WTC11 (cell line): ENCODE data around the gene IKBIP. TPM values are rescaled to one million over a fixed set of nuclear protein-coding genes. Genes with fewer than 3 reads are reported as not detected.

Source experiments
- ATAC-seq: fragments of 200-7000 bp; cut with Tn5 transposase; 2 replicates; pipeline ENCODE4 v1.10.0; 2021; ENCODE audit warnings: mild to moderate bottlenecking, moderate library complexity
- CTCF ChIA-PET: fragments of 300-600 bp; sonication (Branson Sonifier 250); formaldehyde crosslinking; loops from one replicate; lab custom pipeline; 2021; ENCODE audit warnings: antibody characterized with exemption; lab: Charles Lee
- POLR2A ChIA-PET: fragments of 350-600 bp; sonication (Branson Sonifier 250); formaldehyde crosslinking; loops from one replicate; lab custom pipeline; 2021; ENCODE audit warnings: antibody characterized with exemption; lab: Charles Lee
- DNase-seq: peaks from one replicate; pipeline ENCODE4 v3.0.0; 2021; ENCODE audit warnings: low spot score
- H3K27ac Mint-ChIP-seq: 2 replicates; pipeline ENCODE4 v1.8.0; 2021; ENCODE audit warnings: mixed read lengths
- H3K27me3 Mint-ChIP-seq: 2 replicates; pipeline ENCODE4 v1.8.0; 2021; ENCODE audit warnings: low read depth, mild to moderate bottlenecking, moderate library complexity, mixed read lengths
- H3K36me3 Mint-ChIP-seq: 2 replicates; pipeline ENCODE4 v1.8.0; 2021; ENCODE audit warnings: mixed read lengths
- H3K4me1 Mint-ChIP-seq: 2 replicates; pipeline ENCODE4 v1.8.0; 2022; ENCODE audit warnings: mixed read lengths
- H3K4me3 Mint-ChIP-seq: 2 replicates; pipeline ENCODE4 v1.8.0; 2021; ENCODE audit warnings: mild to moderate bottlenecking, moderate library complexity, mixed read lengths
- H3K9me3 Mint-ChIP-seq: 2 replicates; pipeline ENCODE4 v1.8.0; 2021; ENCODE audit warnings: mixed read lengths
- ATF2 ChIP-seq: sonication (generic); formaldehyde crosslinking; IDR thresholded peaks from 2 replicates; pipeline ENCODE4 v1.8.1; 2022; ENCODE audit warnings: low read depth, missing genetic modification reagents, borderline replicate concordance
- ELF4 ChIP-seq: sonication (generic); formaldehyde crosslinking; IDR thresholded peaks from 2 replicates; pipeline ENCODE4 v1.8.1; 2022; ENCODE audit warnings: low read depth, mild to moderate bottlenecking, moderate library complexity, missing genetic modification reagents
- FOXJ3 ChIP-seq: sonication (generic); formaldehyde crosslinking; IDR thresholded peaks from 2 replicates; pipeline ENCODE4 v1.9.0; 2021; ENCODE audit warnings: missing genetic modification reagents, mild to moderate bottlenecking, borderline replicate concordance
- HMGXB4 ChIP-seq: sonication (generic); formaldehyde crosslinking; IDR thresholded peaks from 2 replicates; pipeline ENCODE4 v1.8.1; 2023; ENCODE audit warnings: mild to moderate bottlenecking, moderate library complexity, missing genetic modification reagents
- IRF1 ChIP-seq: sonication (generic); formaldehyde crosslinking; IDR thresholded peaks from 2 replicates; pipeline ENCODE4 v1.8.0; 2023; ENCODE audit warnings: missing genetic modification reagents
- JAZF1 ChIP-seq: fragments of 250-450 bp; sonication (Bioruptor Pico); IDR thresholded peaks from 2 replicates; pipeline ENCODE4 v1.9.0; 2021; ENCODE audit warnings: moderate library complexity, mild to moderate bottlenecking, inconsistent platforms
- NR2C2 ChIP-seq: sonication (generic); formaldehyde crosslinking; IDR thresholded peaks from 2 replicates; pipeline ENCODE4 v1.8.0; 2022; ENCODE audit warnings: mild to moderate bottlenecking, missing genetic modification reagents
- RELA ChIP-seq: sonication (generic); formaldehyde crosslinking; IDR thresholded peaks from 2 replicates; pipeline ENCODE4 v1.8.1; 2022; ENCODE audit warnings: missing genetic modification reagents, mild to moderate bottlenecking, borderline replicate concordance
- SMAD3 ChIP-seq: sonication (generic); formaldehyde crosslinking; IDR thresholded peaks from 2 replicates; pipeline ENCODE4 v1.8.0; 2022; ENCODE audit warnings: missing genetic modification reagents, mild to moderate bottlenecking, borderline replicate concordance
- SP1 ChIP-seq: sonication (generic); formaldehyde crosslinking; conservative IDR thresholded peaks from 2 replicates; pipeline ENCODE4 v1.8.1; 2022; ENCODE audit warnings: missing genetic modification reagents
- TEAD4 ChIP-seq: sonication (generic); formaldehyde crosslinking; IDR thresholded peaks from 2 replicates; pipeline ENCODE4 v1.8.0; 2022; ENCODE audit warnings: mild to moderate bottlenecking, missing genetic modification reagents
- ZBTB21 ChIP-seq: sonication (generic); formaldehyde crosslinking; IDR thresholded peaks from 2 replicates; pipeline ENCODE4 v1.8.1; 2023; ENCODE audit warnings: mild to moderate bottlenecking, missing genetic modification reagents, borderline replicate concordance
- ZNF263 ChIP-seq: sonication (generic); formaldehyde crosslinking; IDR thresholded peaks from 2 replicates; pipeline ENCODE4 v1.8.1; 2022; ENCODE audit warnings: low read depth, mild to moderate bottlenecking, moderate library complexity, missing genetic modification reagents
- total RNA-seq: library from RNA; stranded (reverse); gene quantifications from 3 replicates; pipeline ENCODE4 v1.2.3, GENCODE V29; 2021
- TF ChIP-seq, protein P1 (sequence below): sonication (generic); formaldehyde crosslinking; IDR thresholded peaks from 2 replicates; pipeline ENCODE4 v1.8.0; 2022; ENCODE audit warnings: mild to moderate bottlenecking, missing genetic modification reagents
- TF ChIP-seq, protein P2 (sequence below): fragments of 250-450 bp; sonication (Bioruptor Pico); IDR thresholded peaks from 2 replicates; pipeline ENCODE4 v2.1.2; 2022; ENCODE audit warnings: mild to moderate bottlenecking, moderate library complexity
- TF ChIP-seq, protein P3 (sequence below): sonication (generic); formaldehyde crosslinking; conservative IDR thresholded peaks from 2 replicates; pipeline ENCODE4 v1.8.1; 2022; ENCODE audit warnings: mild to moderate bottlenecking, missing genetic modification reagents
- TF ChIP-seq, protein P4 (sequence below): sonication (generic); formaldehyde crosslinking; IDR thresholded peaks from 2 replicates; pipeline ENCODE4 v1.8.1; 2023; ENCODE audit warnings: mild to moderate bottlenecking, missing genetic modification reagents

IKBIP gene
- total RNA-seq, 1 experiment from 2014 or later: 15.5 TPM

DNA sequence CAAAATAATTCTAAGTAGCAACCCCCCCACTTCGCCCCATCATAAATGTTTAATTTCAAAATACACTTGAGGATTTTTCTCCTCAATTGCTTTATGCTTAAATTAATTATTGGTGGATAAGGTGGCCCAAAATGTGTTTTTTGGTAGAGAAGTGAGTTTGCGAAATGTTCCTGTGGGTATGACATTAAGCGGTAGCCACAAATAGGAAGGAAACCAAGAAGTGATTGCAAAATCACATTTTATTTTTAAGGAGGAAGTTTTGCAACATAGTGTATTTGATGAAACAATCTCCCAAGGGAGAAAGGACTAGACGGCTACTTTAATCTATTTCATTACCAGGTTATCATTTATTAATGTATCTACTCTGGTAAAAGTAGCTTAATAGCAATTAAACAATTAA lies 25.6 kb downstream of the IKBIP start:
- Mint-ChIP-seq H3K4me1 (no peaks in the 10 kb centered on the region), H3K36me3 (no peaks in the 10 kb centered on the region), H3K27me3 (no peaks in the 10 kb centered on the region), H3K9me3 (no peaks in the 10 kb centered on the region), H3K27ac (no peak overlapping the region), H3K4me3 (no peak overlapping the region)
- no peak for TF ChIP-seq ZBTB21 (CRISPR knock-in tag)
- ChIA-PET POLR2A (no interaction called here), CTCF (interaction anchor here (1.1 to 1.2 kb wide), 2 partner anchors 47 to 52 kb away, joined by 3 to 4 read pairs; no protein-coding TSS in a partner anchor)
- DNase-seq: no peak
- no peak for ATAC-seq

DNA sequence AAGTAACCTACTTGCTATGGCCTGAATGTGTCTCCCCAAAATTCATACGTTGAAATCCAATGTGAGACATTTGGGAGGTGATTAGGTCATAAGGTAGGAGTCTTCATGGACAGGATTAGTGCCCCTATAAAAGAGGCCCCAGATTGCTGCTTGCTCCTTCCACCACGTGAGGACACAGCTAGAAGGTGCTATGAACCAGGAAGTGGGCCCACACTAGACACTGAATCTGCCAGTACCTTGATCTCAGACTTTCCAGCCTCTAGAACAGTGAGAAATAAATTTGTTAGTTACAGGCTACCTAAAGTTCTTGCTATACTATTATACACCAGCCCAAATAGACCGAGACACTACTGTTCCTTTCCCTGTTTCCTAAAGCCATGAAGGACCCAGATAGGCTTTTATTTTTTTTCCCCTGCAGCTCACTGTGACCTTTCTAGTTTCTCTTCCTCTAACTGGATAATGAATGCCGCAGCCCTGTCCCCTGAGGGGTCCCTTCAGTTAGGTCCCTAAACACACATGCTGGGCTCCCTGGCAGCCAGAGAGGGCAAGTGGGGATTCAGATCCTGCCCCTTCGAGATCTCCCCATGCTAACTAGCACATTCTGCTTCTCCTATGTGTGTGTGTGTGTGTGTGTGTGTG lies 31.8 kb downstream of the IKBIP start:
- Mint-ChIP-seq H3K9me3 (no peaks in the 10 kb centered on the region), H3K27me3 (no peaks in the 10 kb centered on the region), H3K27ac (no peak overlapping the region), H3K4me3 (no peak overlapping the region), H3K36me3 (no peaks in the 10 kb centered on the region), H3K4me1 (no peaks in the 10 kb centered on the region)
- peak; percentile 39 for ATAC-seq
- DNase-seq: no peak
- CTCF ChIA-PET: no interaction called here
- no peak for TF ChIP-seq ELF4 (CRISPR knock-in tag)
- TF ChIP-seq ATF2: no peak
- TF ChIP-seq HMGXB4: no peak
- TF ChIP-seq SMAD3 (CRISPR knock-in tag): no peak
- no peak for TF ChIP-seq TEAD4 (CRISPR knock-in tag)
- TF ChIP-seq RELA: no peak
- no peak for TF ChIP-seq JAZF1 (CRISPR knock-in tag)
- no peak for TF ChIP-seq ZNF263 (CRISPR knock-in tag)
- no peak for TF ChIP-seq NR2C2
- TF ChIP-seq, protein P1, sequence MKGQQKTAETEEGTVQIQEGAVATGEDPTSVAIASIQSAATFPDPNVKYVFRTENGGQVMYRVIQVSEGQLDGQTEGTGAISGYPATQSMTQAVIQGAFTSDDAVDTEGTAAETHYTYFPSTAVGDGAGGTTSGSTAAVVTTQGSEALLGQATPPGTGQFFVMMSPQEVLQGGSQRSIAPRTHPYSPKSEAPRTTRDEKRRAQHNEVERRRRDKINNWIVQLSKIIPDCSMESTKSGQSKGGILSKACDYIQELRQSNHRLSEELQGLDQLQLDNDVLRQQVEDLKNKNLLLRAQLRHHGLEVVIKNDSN (CRISPR knock-in tag): no peak
- TF ChIP-seq FOXJ3 (CRISPR knock-in tag): no peak
- no peak for TF ChIP-seq IRF1 (CRISPR knock-in tag)
- TF ChIP-seq, protein P2, sequence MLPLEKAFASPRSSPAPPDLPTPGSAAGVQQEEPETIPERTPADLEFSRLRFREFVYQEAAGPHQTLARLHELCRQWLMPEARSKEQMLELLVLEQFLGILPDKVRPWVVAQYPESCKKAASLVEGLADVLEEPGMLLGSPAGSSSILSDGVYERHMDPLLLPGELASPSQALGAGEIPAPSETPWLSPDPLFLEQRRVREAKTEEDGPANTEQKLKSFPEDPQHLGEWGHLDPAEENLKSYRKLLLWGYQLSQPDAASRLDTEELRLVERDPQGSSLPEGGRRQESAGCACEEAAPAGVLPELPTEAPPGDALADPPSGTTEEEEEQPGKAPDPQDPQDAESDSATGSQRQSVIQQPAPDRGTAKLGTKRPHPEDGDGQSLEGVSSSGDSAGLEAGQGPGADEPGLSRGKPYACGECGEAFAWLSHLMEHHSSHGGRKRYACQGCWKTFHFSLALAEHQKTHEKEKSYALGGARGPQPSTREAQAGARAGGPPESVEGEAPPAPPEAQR: no peak
- no peak for TF ChIP-seq SP1 (CRISPR knock-in tag)
- TF ChIP-seq, protein P3, sequence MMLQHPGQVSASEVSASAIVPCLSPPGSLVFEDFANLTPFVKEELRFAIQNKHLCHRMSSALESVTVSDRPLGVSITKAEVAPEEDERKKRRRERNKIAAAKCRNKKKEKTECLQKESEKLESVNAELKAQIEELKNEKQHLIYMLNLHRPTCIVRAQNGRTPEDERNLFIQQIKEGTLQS (CRISPR knock-in tag): no peak
- TF ChIP-seq, protein P4, sequence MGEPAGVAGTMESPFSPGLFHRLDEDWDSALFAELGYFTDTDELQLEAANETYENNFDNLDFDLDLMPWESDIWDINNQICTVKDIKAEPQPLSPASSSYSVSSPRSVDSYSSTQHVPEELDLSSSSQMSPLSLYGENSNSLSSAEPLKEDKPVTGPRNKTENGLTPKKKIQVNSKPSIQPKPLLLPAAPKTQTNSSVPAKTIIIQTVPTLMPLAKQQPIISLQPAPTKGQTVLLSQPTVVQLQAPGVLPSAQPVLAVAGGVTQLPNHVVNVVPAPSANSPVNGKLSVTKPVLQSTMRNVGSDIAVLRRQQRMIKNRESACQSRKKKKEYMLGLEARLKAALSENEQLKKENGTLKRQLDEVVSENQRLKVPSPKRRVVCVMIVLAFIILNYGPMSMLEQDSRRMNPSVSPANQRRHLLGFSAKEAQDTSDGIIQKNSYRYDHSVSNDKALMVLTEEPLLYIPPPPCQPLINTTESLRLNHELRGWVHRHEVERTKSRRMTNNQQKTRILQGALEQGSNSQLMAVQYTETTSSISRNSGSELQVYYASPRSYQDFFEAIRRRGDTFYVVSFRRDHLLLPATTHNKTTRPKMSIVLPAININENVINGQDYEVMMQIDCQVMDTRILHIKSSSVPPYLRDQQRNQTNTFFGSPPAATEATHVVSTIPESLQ (CRISPR knock-in tag): no peak
- POLR2A ChIA-PET: interaction anchor here (0.6 kb wide), 1 partner anchor 16 kb away, joined by 3 read pairs; no protein-coding TSS in a partner anchor
